ENCODE measurements around the gene SAMD11. TPM values are rescaled to one million over a fixed set of nuclear protein-coding genes. Genes with fewer than 3 reads are reported as not detected.
A peak's percentile ranks its signal among the peaks of the same experiment; 100 is the strongest.

Gene SAMD11
- total and polyA plus RNA-seq, 2 of the 8 experiments (the other 6 are each of a cell fraction or from before 2014, with no cell fraction given) = 0.18 to 0.30 TPM

DNA sequence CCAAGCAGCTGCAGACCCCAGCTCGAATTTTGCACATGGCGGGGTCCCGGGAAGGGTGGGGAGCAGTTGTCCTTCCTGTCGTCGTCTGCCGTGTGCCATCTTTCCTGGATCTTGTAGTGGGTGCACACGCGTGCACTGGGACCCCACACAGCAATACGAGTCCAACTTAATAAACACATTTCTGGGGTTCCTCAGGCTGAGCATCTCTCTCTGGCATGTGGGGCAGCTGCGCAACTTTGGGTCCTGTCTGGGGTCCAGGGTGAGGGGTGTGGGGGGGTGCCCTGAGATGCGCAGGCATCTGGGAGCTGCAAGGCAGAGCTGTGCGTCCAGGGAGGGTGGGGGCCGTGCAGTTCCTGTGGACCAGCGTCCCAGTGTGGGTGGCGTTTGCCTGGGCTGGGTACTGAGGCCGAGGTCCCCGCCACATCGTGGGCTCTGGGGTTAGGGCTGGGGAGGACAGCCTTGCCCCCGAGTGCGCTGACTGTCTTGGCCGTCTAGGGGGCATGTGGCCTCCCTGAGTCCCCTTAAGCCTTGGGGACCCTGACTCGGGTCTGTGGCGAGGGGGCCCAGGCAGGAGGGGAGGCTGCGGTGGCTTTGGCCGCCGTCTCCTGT, 41.9 kb downstream of the SAMD11 start:
- Histone ChIP-seq H3K9me3 (ENCODE audit: insufficient read depth in 2 of 2, low read depth in 1 of 2, low read length in 1 of 2) (no peaks in the 10 kb centered on the region), H2BK20ac (ENCODE audit: low read length) (no peak overlapping the region), H2BK12ac (ENCODE audit: low read depth, low read length) (no peak overlapping the region), H3K4me2 (ENCODE audit: insufficient read depth in 1 of 2, low read depth in 2 of 2, low read length in 2 of 2) (peak overlapping the region; percentile 83 to 99; a peak in 1 of 4 replicates), H3K18ac (ENCODE audit: extremely low read depth, low read length) (no peak overlapping the region), H3K4me3 (ENCODE audit: extremely low read depth in 1 of 4, insufficient read depth in 2 of 4, low read depth in 3 of 4, low read length in 4 of 4) (no peak overlapping the region), H3K23ac (ENCODE audit: insufficient read length) (no peak overlapping the region), H3K14ac (ENCODE audit: insufficient read length) (no peak overlapping the region), H2BK15ac (ENCODE audit: low read length) (no peak overlapping the region), H3K9ac (replicated peaks in 1 of 4; ENCODE audit: extremely low read depth in 1 of 4, low read depth in 3 of 4, low read length in 3 of 4) (no peak overlapping the region), H3K79me1 (ENCODE audit: low read depth, low read length) (no peaks in the 10 kb centered on the region; the same call in 1 of the 2 replicates), H3K27me3 (replicated peaks in 1 of 4; ENCODE audit: control insufficient read depth in 3 of 4, extremely low read depth in 1 of 4, insufficient read depth in 3 of 4, low read length in 3 of 4) (peaks cover 11 to 61% (median 54%) of the 10 kb centered on the region in 4 experiments), H2BK5ac (ENCODE audit: low read depth, low read length) (no peak overlapping the region), H3K4me1 (replicated peaks in 1 of 4; ENCODE audit: control insufficient read depth in 3 of 4, insufficient read depth in 4 of 4, low read length in 3 of 4) (peaks cover 0 to 13% (median 9%) of the 10 kb centered on the region in 4 experiments; a peak in 5 of 7 replicates), H3K23me2 (ENCODE audit: low read depth, low read length) (peaks cover 13% of the 10 kb centered on the region; the same call in 1 of the 2 replicates), H3K36me3 (ENCODE audit: control insufficient read depth in 2 of 4, insufficient read depth in 4 of 4, low read length in 3 of 4) (peaks cover 0 to 19% (median 10%) of the 10 kb centered on the region in 4 experiments; a peak in 7 of 8 replicates), H2AFZ (ENCODE audit: low read length) (no peak overlapping the region), H3K27ac (ENCODE audit: low read depth, low read length) (no peak overlapping the region), H3K56ac (replicated peaks; ENCODE audit: insufficient read length, low read depth, low read length) (no peak overlapping the region), H4K20me1 (replicated peaks in 1 of 2; ENCODE audit: control insufficient read depth in 1 of 2, insufficient read depth in 2 of 2, low read length in 2 of 2) (peaks cover 0 to 36% of the 10 kb centered on the region in 2 experiments), H4K91ac (replicated peaks; ENCODE audit: insufficient read length, low read length) (no peak overlapping the region), H4K8ac (ENCODE audit: extremely low read depth, insufficient read depth, low read length) (no peak overlapping the region), H3K4ac (replicated peaks; ENCODE audit: insufficient read length, low read depth, low read length) (no peak overlapping the region), H3K79me2 (ENCODE audit: control insufficient read depth in 1 of 2, insufficient read depth in 2 of 2, low read length in 2 of 2) (peaks cover 0 to 3% of the 10 kb centered on the region in 2 experiments; a peak in 1 of 4 replicates), H2BK120ac (replicated peaks; ENCODE audit: low read depth, low read length) (no peak overlapping the region), H2AK5ac (ENCODE audit: low read depth, low read length) (no peak overlapping the region), H4K5ac (ENCODE audit: insufficient read length, low read depth, low read length) (no peak overlapping the region)
- FAIRE-seq = no peak
- 91% methylated on average over 23 of the region's 26 CpGs; no CpG with 5 or more reads in 1 of the 2 experiments for WGBS, 2 experiments (ENCODE audit: extremely low coverage in 1 of 2, insufficient coverage in 1 of 2, insufficient read length in 1 of 2, insufficient replicate concordance in 2 of 2, low coverage in 1 of 2, low lambda C conversion rate in 2 of 2, missing lambda C conversion rate in 1 of 2)
- ChIA-PET CTCF (ENCODE audit: partially characterized antibody) (interaction anchor here (2.8 kb wide), 1 partner anchor 18 kb away, joined by 9 read pairs; no protein-coding TSS in a partner anchor), POLR2A (ENCODE audit: partially characterized antibody) (interaction anchor here (0.7 kb wide), 1 partner anchor 23 kb away, joined by 5 read pairs; no protein-coding TSS in a partner anchor)
- no peak for DNase-seq (ENCODE audit: low read depth in 1 of 2, low spot score in 2 of 2)
- no peak for TF ChIP-seq HDAC6 (IDR thresholded peaks at IDR 0.05; ENCODE audit: low read depth, low read length)
- no peak for TF ChIP-seq TBP (IDR thresholded peaks at IDR 0.05; ENCODE audit: low read depth, low read length)
- no peak for TF ChIP-seq CTBP2 (IDR thresholded peaks at IDR 0.05; ENCODE audit: borderline replicate concordance, insufficient read depth, insufficient read length, low read length)
